CD14-positive monocyte (primary cell): ENCODE results near the gene BAHCC1. TPM values are rescaled to one million over a fixed set of nuclear protein-coding genes. Genes with fewer than 3 reads are reported as not detected.

ENCODE experiments used
- DNase-seq, 3 donors: peaks; one replicate each; pipeline ENCODE4 v3.0.0-alpha.2; 2011 to 2022
- H2AFZ ChIP-seq: 2 replicates; pipeline ENCODE4 v1.6.0; 2012; ENCODE audit warnings: mild to moderate bottlenecking, low read depth, low read length, inconsistent platforms; ENCODE audit not compliant: insufficient read depth, poor library complexity, severe bottlenecking
- H3K27ac ChIP-seq, 2 donors: 1 replicate in 1 of 2; 2 replicates in 1 of 2; pipeline ENCODE4 v1.5.1; 2012 to 2013; ENCODE audit warnings: low read length in 2 of 2, control low read depth in 1 of 2, inconsistent platforms in 1 of 2, low read depth in 1 of 2, mild to moderate bottlenecking in 1 of 2
- H3K27me3 ChIP-seq, 2 donors: one replicate each; pipeline versions ENCODE4 v1.6.0 to v1.6.1; 2011 to 2013; ENCODE audit warnings: low read length in 2 of 2; ENCODE audit not compliant: control insufficient read depth in 2 of 2, insufficient read depth in 2 of 2
- H3K36me3 ChIP-seq, 2 donors: replicated peaks in 1 of 2; 1 replicate in 1 of 2; 2 replicates in 1 of 2; pipeline versions ENCODE4 v1.5.1 to v1.6.1; 2012 to 2013; ENCODE audit warnings: low read length in 2 of 2, control low read depth in 1 of 2, inconsistent platforms in 1 of 2, mild to moderate bottlenecking in 1 of 2; ENCODE audit not compliant: insufficient read depth in 2 of 2, control insufficient read depth in 1 of 2
- H3K4me1 ChIP-seq, 2 donors: 1 replicate in 1 of 2; 2 replicates in 1 of 2; pipeline versions ENCODE4 v1.5.1 to v1.6.1; 2012 to 2013; ENCODE audit warnings: low read length in 2 of 2, control low read depth in 1 of 2, inconsistent platforms in 1 of 2, mild to moderate bottlenecking in 1 of 2, moderate library complexity in 1 of 2; ENCODE audit not compliant: insufficient read depth in 2 of 2, control insufficient read depth in 1 of 2
- H3K4me2 ChIP-seq: replicated peaks from 2 replicates; pipeline ENCODE3; 2012; ENCODE audit warnings: low read length, moderate library complexity, mild to moderate bottlenecking; ENCODE audit not compliant: poor library complexity, severe bottlenecking; ENCODE audit errors: extremely low read depth
- H3K4me3 ChIP-seq, 3 experiments: fragments of 200-600 bp in 1 of 3; sonication (generic) in 1 of 3; replicated peaks in 1 of 3; 1 replicate in 2 of 3; 2 replicates in 1 of 3; pipeline ENCODE4 v1.5.1; 2011 to 2013; ENCODE audit warnings: low read length in 3 of 3, mild to moderate bottlenecking in 3 of 3, control low read depth in 2 of 3, low read depth in 2 of 3, inconsistent platforms in 1 of 3, moderate library complexity in 1 of 3
- H3K79me2 ChIP-seq: 2 replicates; pipeline ENCODE4 v1.6.0; 2012; ENCODE audit warnings: mild to moderate bottlenecking, control low read depth, inconsistent platforms, low read length, moderate library complexity; ENCODE audit not compliant: insufficient read depth
- H3K9ac ChIP-seq: 2 replicates; pipeline ENCODE4 v1.6.0; 2017; ENCODE audit warnings: low read length, mild to moderate bottlenecking; ENCODE audit not compliant: insufficient read depth, poor library complexity, severe bottlenecking
- H3K9me3 ChIP-seq, 2 donors: replicated peaks in 1 of 2; 1 replicate in 1 of 2; 2 replicates in 1 of 2; pipeline versions ENCODE4 v1.5.1 to v1.6.1; 2012 to 2013; ENCODE audit warnings: low read length in 2 of 2, control low read depth in 1 of 2; ENCODE audit not compliant: control insufficient read depth in 1 of 2, insufficient read depth in 1 of 2
- H4K20me1 ChIP-seq: 2 replicates; pipeline ENCODE4 v1.6.0; 2012; ENCODE audit warnings: mild to moderate bottlenecking, low read length, control low read depth, moderate library complexity; ENCODE audit not compliant: insufficient read depth
- H3K27ac Mint-ChIP-seq, 7 donors: one replicate each; pipeline ENCODE4 v1.8.0; 2020; ENCODE audit warnings: mild to moderate bottlenecking in 7 of 7, mixed read lengths in 7 of 7, moderate library complexity in 6 of 7, inconsistent platforms in 2 of 7
- H3K27me3 Mint-ChIP-seq, 3 donors: one replicate each; pipeline ENCODE4 v1.8.0; 2021 to 2022; ENCODE audit warnings: low read depth in 3 of 3, mild to moderate bottlenecking in 3 of 3, mixed read lengths in 3 of 3, moderate library complexity in 3 of 3, inconsistent platforms in 1 of 3
- H3K36me3 Mint-ChIP-seq, 2 donors: one replicate each; pipeline ENCODE4 v1.8.0; 2020; ENCODE audit warnings: mixed read lengths in 2 of 2, inconsistent platforms in 1 of 2, mild to moderate bottlenecking in 1 of 2
- H3K4me1 Mint-ChIP-seq: one replicate; pipeline ENCODE4 v1.8.0; 2020; ENCODE audit warnings: mild to moderate bottlenecking, mixed read lengths
- H3K4me3 Mint-ChIP-seq, 2 donors: one replicate each; pipeline ENCODE4 v1.8.0; 2020; ENCODE audit warnings: mild to moderate bottlenecking in 2 of 2, mixed read lengths in 2 of 2, moderate library complexity in 1 of 2
- H3K9me3 Mint-ChIP-seq, 7 donors: one replicate each; pipeline ENCODE4 v1.8.0; 2020 to 2022; ENCODE audit warnings: mixed read lengths in 7 of 7, mild to moderate bottlenecking in 6 of 7, moderate library complexity in 6 of 7, inconsistent platforms in 2 of 7
- CTCF ChIP-seq: fragments of 200-600 bp; IDR thresholded peaks from one replicate; pipeline ENCODE4 v1.8.0; 2022; ENCODE audit warnings: antibody characterized with exemption, mild to moderate bottlenecking
- WGBS: methylation state at CpG from one replicate; pipeline ENCODE4 v1.1.5; 2013; ENCODE audit warnings: missing lambda C conversion rate; ENCODE audit not compliant: insufficient coverage; 5-methylcytosine and 5-hydroxymethylcytosine counted together
- intact Hi-C, 2 donors: fragments of 100-400 bp; cut with micrococcal nuclease; formaldehyde crosslinking; loops; one replicate each; pipeline versions ENCODE4 v1.15.0 to v1.15.1; 2023
- polyA plus RNA-seq, 3 donors: library from polyadenylated mRNA; depleted of rRNA in 1 of 3; unstranded in 2 of 3; stranded (reverse) in 1 of 3; fragments of 300-500 nt in 2 of 3; fragments of >200 nt in 1 of 3; fragmentation: Illumina TruSeq in 2 of 3; gene quantifications; 1 replicate in 2 of 3; 2 replicates in 1 of 3; pipeline ENCODE4 v1.2.3, GENCODE V29; 2012 to 2021

The BAHCC1 gene
- polyA plus RNA-seq, 3 donors = 0.11 to 8.8 (median 0.27) TPM

GRCh38 chr17:81474958-81475357 lies 79.7 kb downstream of the BAHCC1 start:
- 86% methylated on average over 11 of the region's 16 CpGs for WGBS
- Histone ChIP-seq H3K9me3 (peaks cover 0 to 3% of the 10 kb centered on the region in 2 donors), H3K27ac (no peak overlapping the region), H2AFZ (no peak overlapping the region), H3K4me3 (no peak overlapping the region), H3K4me2 (no peak overlapping the region), H3K79me2 (no peaks in the 10 kb centered on the region), H3K4me1 (no peaks in the 10 kb centered on the region), H3K27me3 (no peaks in the 10 kb centered on the region), H4K20me1 (no peaks in the 10 kb centered on the region), H3K9ac (no peak overlapping the region), H3K36me3 (no peaks in the 10 kb centered on the region)
- DNase-seq = no peak
- Mint-ChIP-seq H3K4me3 (no peak overlapping the region), H3K36me3 (no peaks in the 10 kb centered on the region), H3K27me3 (peaks cover 12 to 17% (median 14%) of the 10 kb centered on the region in 3 donors), H3K9me3 (peaks cover 3 to 11% (median 6%) of the 10 kb centered on the region in 7 donors), H3K27ac (no peak overlapping the region), H3K4me1 (no peaks in the 10 kb centered on the region)
- intact Hi-C loops = loop anchor here in 1 of 2 donors (5.0 kb wide), 1 partner anchor 68 kb away; no protein-coding TSS in a partner anchor
- TF ChIP-seq CTCF = no peak

- DNase-seq = no peak
- Histone ChIP-seq H3K4me1 (peaks cover 4% of the 10 kb centered on the region in 2 donors), H3K79me2 (no peaks in the 10 kb centered on the region), H3K27me3 (peaks cover 0 to 9% of the 10 kb centered on the region in 2 donors), H2AFZ (no peak overlapping the region), H3K9me3 (peaks cover 0 to 3% of the 10 kb centered on the region in 2 donors), H4K20me1 (no peaks in the 10 kb centered on the region), H3K36me3 (no peaks in the 10 kb centered on the region), H3K9ac (no peak overlapping the region), H3K27ac (no peak overlapping the region), H3K4me2 (no peak overlapping the region), H3K4me3 (no peak overlapping the region)
- peaks cover 12 to 27% (median 16%) of the 10 kb centered on the region in 3 donors for H3K27me3 Mint-ChIP-seq
- no peaks in the 10 kb centered on the region for H3K36me3 Mint-ChIP-seq
- no peak overlapping the region for H3K4me3 Mint-ChIP-seq
- no peak overlapping the region for H3K27ac Mint-ChIP-seq
- intact Hi-C loops = no loop called here
- peaks cover 3% of the 10 kb centered on the region for H3K4me1 Mint-ChIP-seq
- no peak for TF ChIP-seq CTCF
- peaks cover 3 to 11% (median 7%) of the 10 kb centered on the region in 7 donors for H3K9me3 Mint-ChIP-seq
- WGBS = 94% methylated on average over 6 of the region's 7 CpGs
Measured at GRCh38 chr17:81476097-81476496, 80.8 kb downstream of the BAHCC1 start.
